ENCODE data around the gene SERPINB13. TPM values are rescaled to one million over a fixed set of nuclear protein-coding genes. Genes with fewer than 3 reads are reported as not detected.
"Not testable (repeated sequence)": the region's sequence is repeated elsewhere in the genome, so short reads cannot be mapped to it uniquely, and the experiment has no call there.

Gene SERPINB13
- total RNA-seq, 2 donors from 2014 or later = not detected

DNA sequence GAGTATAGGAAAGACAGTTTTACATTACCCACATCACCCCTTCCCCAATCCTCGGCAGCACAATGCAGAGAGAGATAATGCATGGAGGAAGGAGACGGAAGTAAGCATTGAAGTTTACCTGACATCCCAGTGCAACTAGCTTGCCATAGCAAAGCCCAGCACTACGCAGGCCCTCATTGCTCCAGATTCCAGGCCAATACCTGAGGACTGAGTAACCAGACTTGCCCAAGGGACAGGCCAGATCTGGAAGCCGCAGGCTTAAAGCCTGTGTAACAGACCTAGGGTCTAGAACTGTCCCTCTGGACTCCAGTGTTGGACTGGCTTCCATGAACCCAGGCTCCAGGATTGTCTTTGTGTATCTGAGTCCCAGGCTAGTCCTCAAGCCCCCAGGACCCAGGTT, 39.3 kb downstream of the SERPINB13 start:
- Histone ChIP-seq H3K27me3 (no peaks in the 10 kb centered on the region), H3K4me1 (no peaks in the 10 kb centered on the region), H3K36me3 (no peaks in the 10 kb centered on the region), H3K9ac (ENCODE audit: low read depth in 2 of 2, low read length in 2 of 2) (no peak overlapping the region), H3K4me3 (no peak overlapping the region), H3K27ac (no peak overlapping the region), H3K9me3 (no peaks in the 10 kb centered on the region)
- intact Hi-C loops (cut with DNase I) = no loop called here
- TF ChIP-seq CTCF (IDR thresholded peaks at IDR 0.05) = no peak
- no peak for DNase-seq

DNA sequence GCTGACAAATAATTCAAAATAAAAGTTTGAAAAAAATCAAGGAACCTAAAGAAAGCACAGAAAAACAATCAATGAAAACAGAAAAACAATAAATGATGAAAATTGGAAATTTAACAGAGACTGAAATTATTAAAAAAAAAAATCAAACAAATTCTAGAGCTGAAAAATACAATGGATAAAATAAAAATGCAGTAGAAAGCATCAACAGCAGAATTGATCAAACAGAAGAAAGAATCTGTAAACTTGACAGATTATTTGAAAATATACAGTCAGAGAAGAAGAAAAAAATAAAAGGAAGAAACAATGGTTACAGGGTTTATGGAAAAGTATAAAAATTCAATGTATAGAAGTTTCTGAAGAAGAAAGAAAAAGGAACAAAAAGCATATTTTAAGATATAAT, 40.7 kb downstream of the SERPINB13 start:
- DNase-seq = no peak

DNA sequence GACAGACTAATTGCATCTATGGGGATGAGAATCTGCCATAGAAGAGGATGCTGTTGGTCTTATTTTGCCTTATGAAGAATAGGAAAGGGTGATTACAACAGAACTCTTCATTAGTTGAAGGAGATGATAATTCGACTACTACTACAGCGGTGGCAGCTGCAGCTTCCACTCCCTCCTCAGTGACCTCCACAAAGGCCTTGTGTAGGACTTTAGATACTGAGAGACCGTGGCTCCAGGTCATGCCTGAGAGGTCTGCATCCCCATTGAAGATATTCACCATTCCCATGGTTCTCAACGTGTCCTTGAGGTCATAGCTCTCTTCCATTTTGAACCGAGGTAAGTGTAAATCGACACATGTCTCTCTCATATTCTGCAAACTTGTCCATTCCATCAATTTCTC, 50.6 kb downstream of the SERPINB13 start:
- Histone ChIP-seq H3K27me3 (no peaks in the 10 kb centered on the region), H3K9me3 (no peaks in the 10 kb centered on the region), H3K9ac (ENCODE audit: low read depth in 2 of 2, low read length in 2 of 2) (no peak overlapping the region), H3K4me1 (no peaks in the 10 kb centered on the region), H3K27ac (no peak overlapping the region), H3K4me3 (no peak overlapping the region), H3K36me3 (no peaks in the 10 kb centered on the region)
- intact Hi-C loops (cut with DNase I) = no loop called here
- TF ChIP-seq CTCF (IDR thresholded peaks at IDR 0.05) = no peak
- no peak for DNase-seq

More for the DNA sequence above, 40.7 kb downstream of the SERPINB13 start:
- no peak overlapping the region for H3K9ac ChIP-seq (ENCODE audit: low read depth in 2 of 2, low read length in 2 of 2)
- intact Hi-C loops (cut with DNase I) = no loop called here
- no peak overlapping the region for H3K4me3 ChIP-seq
- no peaks in the 10 kb centered on the region for H3K9me3 ChIP-seq
- H3K4me1 ChIP-seq = no peaks in the 10 kb centered on the region
- no peaks in the 10 kb centered on the region for H3K36me3 ChIP-seq
- H3K27ac ChIP-seq = no peak overlapping the region
- no peak for TF ChIP-seq CTCF (IDR thresholded peaks at IDR 0.05)
- H3K27me3 ChIP-seq = no peaks in the 10 kb centered on the region

GRCh38 chr18:63641157-63641680, 54.1 kb downstream of the SERPINB13 start:
- H3K4me1 ChIP-seq; H3K27ac ChIP-seq; intact Hi-C loops (cut with DNase I); H3K4me3 ChIP-seq; DNase-seq; H3K36me3 ChIP-seq; H3K27me3 ChIP-seq; H3K9me3 ChIP-seq; H3K9ac ChIP-seq (ENCODE audit: low read depth in 2 of 2, low read length in 2 of 2): not testable (repeated sequence)

DNA sequence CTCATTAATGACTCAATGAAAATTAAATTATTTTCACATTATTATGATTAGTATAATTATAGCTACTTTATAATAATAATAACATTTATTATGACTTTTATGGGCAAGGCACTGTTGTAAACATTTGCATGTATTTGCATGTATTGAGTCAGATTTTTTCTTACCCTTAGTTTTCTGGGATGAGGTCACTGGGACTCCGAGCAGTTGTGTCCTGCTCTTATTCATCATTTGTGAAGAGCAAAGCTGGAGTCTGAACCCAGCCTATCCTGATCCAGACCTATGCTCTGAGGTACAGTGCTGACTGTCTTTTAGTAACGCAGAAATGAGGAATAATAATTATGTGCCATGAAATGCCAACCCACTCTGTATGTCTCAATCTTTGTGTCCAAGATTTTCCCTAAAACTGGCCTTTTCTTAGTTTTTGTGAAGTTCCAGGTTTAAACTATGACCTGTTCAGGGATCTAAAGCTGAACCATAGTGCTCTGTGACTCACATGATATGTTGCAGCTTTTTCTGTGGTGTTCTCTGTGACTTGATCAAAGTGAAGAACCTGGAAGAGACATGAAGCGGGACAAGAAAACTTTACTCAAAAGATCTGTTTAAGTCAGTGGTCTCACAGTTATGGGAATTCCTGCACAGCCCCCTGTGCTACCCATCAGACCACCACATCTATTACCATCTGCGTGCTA, 55.7 kb downstream of the SERPINB13 start:
- intact Hi-C loops (cut with DNase I); H3K27me3 ChIP-seq; H3K4me1 ChIP-seq: not testable (repeated sequence)

GRCh38 chr18:63644142-63644541, 57.0 kb downstream of the SERPINB13 start, which contains the start of gene SERPINB4:
Gene SERPINB4, minus strand, starts transcription at chr18:63644256. Its CDS starts 679 bp downstream, at chr18:63643577.
- H3K27me3 ChIP-seq; intact Hi-C loops (cut with DNase I); H3K9me3 ChIP-seq; DNase-seq; H3K9ac ChIP-seq (ENCODE audit: low read depth in 2 of 2, low read length in 2 of 2); H3K36me3 ChIP-seq; H3K4me3 ChIP-seq; H3K4me1 ChIP-seq; H3K27ac ChIP-seq: not testable (repeated sequence)

More for the DNA sequence above, 55.7 kb downstream of the SERPINB13 start:
- not testable (repeated sequence) for H3K36me3 ChIP-seq; H3K4me3 ChIP-seq; DNase-seq; H3K9me3 ChIP-seq; H3K9ac ChIP-seq (ENCODE audit: low read depth in 2 of 2, low read length in 2 of 2); H3K27ac ChIP-seq

GRCh38 chr18:63644694-63645093, 57.6 kb downstream of the SERPINB13 start:
- H3K27me3 ChIP-seq; H3K9me3 ChIP-seq; DNase-seq; H3K27ac ChIP-seq; H3K4me3 ChIP-seq; H3K9ac ChIP-seq (ENCODE audit: low read depth in 2 of 2, low read length in 2 of 2); H3K4me1 ChIP-seq; intact Hi-C loops (cut with DNase I); H3K36me3 ChIP-seq: not testable (repeated sequence)
